Erythroblast (primary cell): ENCODE results near the gene IGFBP4.

ENCODE experiments used
- GATA1 ChIP-seq: IDR thresholded peaks from 2 replicates; pipeline ENCODE4 v1.6.1; 2011; ENCODE audit warnings: low read depth, mild to moderate bottlenecking, control low read depth, low read length, moderate library complexity
- POLR2A ChIP-seq: IDR thresholded peaks from 2 replicates; pipeline ENCODE4 v1.6.1; 2011; ENCODE audit warnings: mild to moderate bottlenecking, low read length

GRCh38 chr17:40478486-40478885 lies 35.2 kb downstream of the IGFBP4 start:
- no peak for TF ChIP-seq POLR2A
- TF ChIP-seq GATA1, result no peak
